Fibroblast of villous mesenchyme (primary cell): Measurements from ENCODE around the gene EML6. TPM values are rescaled to one million over a fixed set of nuclear protein-coding genes. Genes with fewer than 3 reads are reported as not detected.
A peak's percentile ranks its signal among the peaks of the same experiment; 100 is the strongest.

Experiments used
- DNase-seq: peaks from one replicate; pipeline ENCODE4 v3.0.0-alpha.2; 2010; ENCODE audit warnings: low read depth
- H3K4me3 ChIP-seq: 2 replicates; pipeline ENCODE4 v1.5.1; 2011; ENCODE audit warnings: low read depth, mild to moderate bottlenecking, low read length
- CTCF ChIP-seq: IDR thresholded peaks from 2 replicates; pipeline ENCODE4 v1.5.1; 2012; ENCODE audit warnings: low read depth, mild to moderate bottlenecking, low read length; ENCODE audit not compliant: insufficient read depth
- total RNA-seq: library from RNA; depleted of rRNA; stranded (reverse); fragments of >200 nt; gene quantifications from 2 replicates; pipeline ENCODE4 v1.2.3, GENCODE V29; 2012

Gene EML6
- total RNA-seq, 1 donor: 1.3 TPM

GRCh38 chr2:54907663-54908062, 184.2 kb downstream of the EML6 start:
- no peak for TF ChIP-seq CTCF
- H3K4me3 ChIP-seq: no peak overlapping the region
- DNase-seq: no peak

GRCh38 chr2:54908591-54908990, 185.1 kb downstream of the EML6 start:
- no peak overlapping the region for H3K4me3 ChIP-seq
- TF ChIP-seq CTCF: no peak

GRCh38 chr2:54909001-54909400, 185.5 kb downstream of the EML6 start:
- no peak overlapping the region for H3K4me3 ChIP-seq
- peak; percentile 12 for DNase-seq
- no peak for TF ChIP-seq CTCF

More at GRCh38 chr2:54908591-54908990, 185.1 kb downstream of the EML6 start:
- peak; percentile 5 for DNase-seq

GRCh38 chr2:54912305-54912704, 188.8 kb downstream of the EML6 start:
- DNase-seq: no peak
- TF ChIP-seq CTCF: no peak
- H3K4me3 ChIP-seq: no peak overlapping the region

GRCh38 chr2:54912893-54913292, 189.4 kb downstream of the EML6 start:
- no peak overlapping the region for H3K4me3 ChIP-seq

GRCh38 chr2:54914637-54915036, 191.2 kb downstream of the EML6 start:
- no peak for DNase-seq
- TF ChIP-seq CTCF: no peak
- H3K4me3 ChIP-seq: no peak overlapping the region

More at GRCh38 chr2:54912893-54913292, 189.4 kb downstream of the EML6 start:
- no peak for TF ChIP-seq CTCF
- no peak for DNase-seq

GRCh38 chr2:54915101-54915500, 191.6 kb downstream of the EML6 start:
- no peak overlapping the region for H3K4me3 ChIP-seq
- no peak for TF ChIP-seq CTCF
- DNase-seq: no peak
